Activated T-cell treated with anti-CD3 and anti-CD28 coated beads, Interleukin-2, amount 50 U/mL, for 4 hours (primary cell): ENCODE measurements around the gene HPCAL4. TPM values are rescaled to one million over a fixed set of nuclear protein-coding genes. Genes with fewer than 3 reads are reported as not detected.
A peak's percentile ranks its signal among the peaks of the same experiment; 100 is the strongest.

Experiments
- ATAC-seq, 2 donors: fragments of 200-7000 bp; cut with Tn5 transposase; one replicate each; pipeline ENCODE4 v1.10.0; 2021
- DNase-seq: peaks from one replicate; pipeline ENCODE4 v3.0.0-alpha.2; 2020
- H3K27me3 Mint-ChIP-seq: one replicate; pipeline ENCODE4 v1.8.0; 2021; ENCODE audit warnings: low read depth, mixed read lengths
- H3K36me3 Mint-ChIP-seq: one replicate; pipeline ENCODE4 v1.8.0; 2022; ENCODE audit warnings: mixed read lengths; ENCODE audit not compliant: insufficient read depth
- H3K4me1 Mint-ChIP-seq: one replicate; pipeline ENCODE4 v1.8.0; 2021; ENCODE audit warnings: low read depth, mixed read lengths
- H3K4me3 Mint-ChIP-seq: one replicate; pipeline ENCODE4 v1.8.0; 2021; ENCODE audit warnings: mild to moderate bottlenecking, moderate library complexity, mixed read lengths
- H3K9me3 Mint-ChIP-seq: one replicate; pipeline ENCODE4 v1.8.0; 2021; ENCODE audit warnings: mixed read lengths
- total RNA-seq, 3 donors: library from RNA; stranded (reverse); gene quantifications; one replicate each; pipeline ENCODE4 v1.2.1, GENCODE V29; 2021

HPCAL4 gene
- under 1 TPM; 0.05 to 0.38 (median 0.33) TPM for total RNA-seq

DNA sequence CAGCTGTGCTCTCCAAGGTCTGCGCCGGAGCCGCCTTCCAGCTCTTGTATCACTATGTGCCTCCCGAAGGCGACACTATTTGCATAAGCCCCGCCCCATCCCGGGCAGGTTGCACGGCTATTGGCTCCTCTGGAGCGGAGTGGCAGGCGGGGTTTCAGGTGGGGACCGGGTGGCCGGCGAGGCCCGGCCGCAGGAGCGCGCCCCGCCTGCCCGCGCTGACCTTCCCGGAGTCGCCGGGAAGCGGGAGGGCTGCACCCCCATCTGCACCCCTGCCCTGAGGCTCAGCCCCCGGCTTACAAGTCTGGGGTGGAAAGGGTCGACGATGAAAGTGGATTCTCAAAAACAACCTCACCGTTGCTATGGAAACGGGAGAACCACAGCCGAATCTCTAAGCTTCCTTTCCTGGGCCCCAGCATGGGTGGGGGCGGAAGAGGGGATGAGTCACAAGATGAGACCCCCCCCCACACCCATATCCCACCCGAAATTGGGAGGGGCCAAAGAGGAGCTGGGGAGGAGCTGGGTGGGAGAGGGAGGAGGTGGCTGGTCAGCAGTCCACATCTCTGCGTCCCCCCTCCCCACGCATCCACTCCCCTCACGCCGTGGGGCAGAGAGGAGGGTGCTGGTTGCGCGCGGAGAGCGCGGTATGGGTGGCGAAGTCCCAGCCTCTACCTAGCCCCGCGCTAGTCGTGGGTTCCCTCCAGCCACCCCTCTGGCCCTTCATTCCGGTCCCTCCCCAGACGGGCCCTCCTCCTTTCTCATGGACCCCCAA lies at the start of gene HPCAL4:
HPCAL4 (minus strand) TSS at position 51 of the 769 bp plus-strand sequence. CDS start 6,830 bp downstream, outside the sequence.
- Mint-ChIP-seq H3K4me3 (peak within 1 kb of the TSS; percentile 80), H3K4me1 (peaks cover 42% of the 10 kb centered on the region), H3K27me3 (peaks cover 10% of the 10 kb centered on the region), H3K9me3 (no peaks in the 10 kb centered on the region), H3K36me3 (no peaks in the 10 kb centered on the region)
- peak; percentile 94 to 96 for ATAC-seq
- DNase-seq, result peak; percentile 86

DNA sequence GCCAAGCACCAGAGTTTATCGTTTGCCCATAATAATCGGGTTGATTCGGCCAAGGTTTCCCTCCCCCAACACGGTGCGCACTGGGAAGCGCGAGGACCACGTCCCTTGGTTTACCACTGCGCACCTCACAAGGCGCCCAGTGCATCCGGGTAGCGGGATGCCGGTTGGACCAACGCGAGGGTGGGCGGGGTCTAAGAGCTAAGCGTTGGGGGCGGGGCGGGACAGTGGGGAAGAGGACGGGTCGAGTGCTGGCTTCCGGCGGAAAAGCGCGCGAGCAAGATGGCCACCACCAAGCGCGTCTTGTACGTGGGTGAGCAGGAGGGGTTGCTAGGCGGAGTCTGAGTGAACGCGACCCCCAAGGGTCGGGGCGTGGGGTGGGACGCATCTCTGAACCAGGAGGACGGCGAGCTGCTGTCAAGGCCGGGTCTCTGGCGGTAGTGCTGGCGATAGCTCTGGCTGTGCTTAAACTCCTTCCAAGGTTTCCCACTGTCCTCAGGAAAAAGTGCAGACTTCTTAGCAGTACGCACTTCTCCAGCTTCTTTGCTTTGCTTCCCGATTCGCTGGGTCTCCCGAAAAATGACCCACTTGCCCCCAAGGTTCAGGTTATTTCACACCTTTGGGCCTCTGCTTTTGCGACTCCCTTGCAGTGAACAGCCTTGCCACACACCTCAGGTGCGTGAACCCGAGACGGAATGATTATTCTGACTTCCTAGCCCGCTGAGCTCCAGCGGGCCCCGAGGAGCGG lies 47.6 kb upstream of the HPCAL4 start, which contains the start of gene PPIE:
PPIE (plus strand) TSS at position 261 of the 745 bp plus-strand sequence; CDS start at position 280, 19 bp downstream.
- peak; percentile 96 for DNase-seq
- ATAC-seq, result peak; percentile 99 to 100
- Mint-ChIP-seq H3K4me1 (peaks cover 30% of the 10 kb centered on the region), H3K27me3 (peaks cover 14% of the 10 kb centered on the region), H3K9me3 (no peaks in the 10 kb centered on the region), H3K36me3 (peaks cover 22% of the 10 kb centered on the region), H3K4me3 (peak within 1 kb of the TSS; percentile 96)

DNA sequence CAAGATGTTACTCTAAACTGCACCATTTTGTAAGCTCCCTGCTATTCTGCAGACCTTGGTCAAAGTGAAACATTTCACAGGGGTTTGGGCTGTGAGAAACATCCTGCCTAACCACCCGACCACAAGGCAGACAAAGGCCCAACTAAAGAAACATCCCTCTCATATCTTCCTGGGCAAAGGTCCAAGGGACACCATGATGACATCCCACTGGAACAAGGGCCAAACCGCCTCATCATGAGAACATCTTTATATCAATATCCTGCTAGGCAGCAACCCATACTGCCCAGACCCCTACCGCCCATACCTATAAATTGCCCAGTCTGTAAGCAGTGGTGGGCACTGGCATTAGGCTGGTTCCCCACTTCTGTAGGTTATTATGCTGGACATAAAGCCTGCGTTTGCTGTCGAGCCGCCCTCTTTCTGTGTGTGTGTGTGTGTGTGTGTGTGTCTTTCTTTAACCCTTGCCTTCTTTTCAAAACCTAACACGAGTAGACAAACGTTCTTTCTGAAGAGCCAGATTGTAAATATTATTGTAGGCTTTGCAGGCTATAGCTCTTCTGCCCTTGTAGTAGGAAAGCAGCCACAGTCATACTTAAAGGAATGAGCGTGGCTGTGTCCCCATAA lies 46.4 kb upstream of the HPCAL4 start:
- ATAC-seq (no peak), DNase-seq (no peak)
- Mint-ChIP-seq H3K9me3 (no peaks in the 10 kb centered on the region), H3K4me1 (peaks cover 30% of the 10 kb centered on the region), H3K27me3 (peaks cover 21% of the 10 kb centered on the region), H3K4me3 (no peak overlapping the region), H3K36me3 (peaks cover 17% of the 10 kb centered on the region)

DNA sequence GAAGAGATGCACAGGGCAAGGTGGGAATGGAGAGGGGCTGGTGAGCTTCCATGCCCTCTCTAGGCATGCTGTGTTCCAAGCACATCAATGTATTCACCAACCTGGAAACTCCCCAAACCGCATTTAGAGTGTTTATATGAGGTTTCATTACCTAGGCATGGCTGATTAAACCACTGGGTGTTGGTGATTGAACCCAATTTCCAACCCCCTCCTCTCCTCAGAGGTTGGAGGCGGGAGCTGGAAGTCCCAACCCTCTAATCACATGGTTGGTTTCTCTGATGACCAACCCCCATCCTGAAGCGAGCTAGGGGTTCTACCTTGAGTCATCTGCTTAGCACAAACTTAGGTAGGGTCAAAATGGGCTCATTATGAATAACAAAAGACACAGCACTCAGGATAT lies 44.5 kb upstream of the HPCAL4 start:
- DNase-seq (no peak), ATAC-seq (no peak)
- peaks cover 26% of the 10 kb centered on the region for H3K4me1 Mint-ChIP-seq

DNA sequence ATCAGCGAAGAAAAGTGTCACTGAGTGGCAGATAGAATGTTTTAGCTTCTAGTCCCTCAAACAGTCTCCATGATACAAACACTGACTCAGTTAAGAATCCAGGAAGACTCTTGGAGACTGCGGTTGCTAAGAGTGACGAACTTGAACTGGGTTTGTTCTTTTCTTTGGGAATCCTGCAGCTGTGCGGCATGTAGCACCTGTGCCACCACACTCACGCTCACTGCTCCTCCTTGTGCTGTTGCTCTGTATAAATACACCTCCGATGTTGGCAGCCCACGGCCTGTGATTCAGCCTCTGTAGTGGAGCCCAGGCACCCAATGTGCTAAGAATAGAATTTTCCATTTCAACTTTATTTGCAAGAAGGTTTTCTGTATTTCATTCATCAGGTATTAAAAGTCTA lies 41.9 kb upstream of the HPCAL4 start:
- H3K4me1 Mint-ChIP-seq, result peaks cover 11% of the 10 kb centered on the region
- ATAC-seq (peak in 1 of 2 donors; percentile 37), DNase-seq (no peak)

More for the DNA sequence above, 44.5 kb upstream of the HPCAL4 start:
- peaks cover 21% of the 10 kb centered on the region for H3K27me3 Mint-ChIP-seq
- H3K9me3 Mint-ChIP-seq, result no peaks in the 10 kb centered on the region
- H3K36me3 Mint-ChIP-seq, result peaks cover 4% of the 10 kb centered on the region
- no peak overlapping the region for H3K4me3 Mint-ChIP-seq

GRCh38 chr1:39732730-39733129 lies 41.5 kb upstream of the HPCAL4 start:
- DNase-seq (no peak), ATAC-seq (no peak)
- H3K36me3 Mint-ChIP-seq, result no peaks in the 10 kb centered on the region
- H3K4me3 Mint-ChIP-seq, result no peak overlapping the region
- H3K9me3 Mint-ChIP-seq, result no peaks in the 10 kb centered on the region
- peaks cover 10% of the 10 kb centered on the region for H3K4me1 Mint-ChIP-seq
- H3K27me3 Mint-ChIP-seq, result peaks cover 46% of the 10 kb centered on the region

More for the DNA sequence above, 41.9 kb upstream of the HPCAL4 start:
- no peaks in the 10 kb centered on the region for H3K9me3 Mint-ChIP-seq
- no peak overlapping the region for H3K4me3 Mint-ChIP-seq
- peaks cover 42% of the 10 kb centered on the region for H3K27me3 Mint-ChIP-seq
- no peaks in the 10 kb centered on the region for H3K36me3 Mint-ChIP-seq

GRCh38 chr1:39729842-39730241 lies 38.6 kb upstream of the HPCAL4 start:
- Mint-ChIP-seq H3K4me3 (no peak overlapping the region), H3K27me3 (peaks cover 57% of the 10 kb centered on the region), H3K4me1 (peaks cover 11% of the 10 kb centered on the region), H3K36me3 (no peaks in the 10 kb centered on the region), H3K9me3 (no peaks in the 10 kb centered on the region)
- no peak for DNase-seq
- ATAC-seq, result no peak

GRCh38 chr1:39729030-39729429 lies 37.8 kb upstream of the HPCAL4 start:
- Mint-ChIP-seq H3K4me1 (peaks cover 11% of the 10 kb centered on the region), H3K27me3 (peaks cover 60% of the 10 kb centered on the region), H3K9me3 (no peaks in the 10 kb centered on the region), H3K36me3 (no peaks in the 10 kb centered on the region), H3K4me3 (no peak overlapping the region)
- ATAC-seq (no peak), DNase-seq (no peak)

- Mint-ChIP-seq H3K36me3 (no peaks in the 10 kb centered on the region), H3K27me3 (peaks cover 53% of the 10 kb centered on the region)
- no peak for DNase-seq
These were observed 36.7 kb upstream of the HPCAL4 start for GRCh38 chr1:39727932-39728317.

DNA sequence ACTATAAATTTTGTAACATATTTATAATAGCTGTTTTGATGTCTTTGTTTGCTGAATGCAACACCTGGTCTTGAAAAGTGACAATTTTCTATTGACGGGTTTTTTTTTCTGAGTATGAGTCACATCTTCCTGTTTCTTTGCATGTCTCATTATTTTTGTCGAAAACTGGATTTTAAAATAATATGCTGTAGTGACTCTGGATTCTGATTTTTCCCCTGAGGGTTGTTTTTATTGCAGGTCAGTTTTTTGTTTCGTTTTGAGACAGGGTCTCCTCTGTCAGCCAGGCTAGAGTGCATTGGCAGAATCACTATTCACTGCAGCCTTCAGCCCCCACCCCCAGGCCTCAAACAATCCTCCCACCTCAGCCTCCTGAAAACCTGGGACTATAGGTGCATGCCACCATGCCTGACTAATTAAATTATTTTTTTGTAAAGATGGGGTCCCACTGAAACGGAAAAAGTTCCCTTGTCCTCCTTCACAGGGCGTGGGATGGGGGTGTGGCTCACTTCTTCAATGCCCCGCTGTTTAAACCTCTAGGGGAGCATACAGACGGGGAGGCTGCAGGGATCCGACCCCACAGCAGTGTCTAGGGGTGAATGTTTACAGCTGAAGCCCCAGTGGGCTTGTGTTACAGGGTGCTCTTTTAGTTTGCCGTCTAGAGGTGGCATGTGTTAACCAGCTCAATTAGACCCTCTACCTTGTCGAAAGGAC lies 36.1 kb upstream of the HPCAL4 start:
- no peak overlapping the region for H3K4me3 Mint-ChIP-seq
- no peak for DNase-seq

More at GRCh38 chr1:39727932-39728317, 36.7 kb upstream of the HPCAL4 start:
- Mint-ChIP-seq H3K9me3 (no peaks in the 10 kb centered on the region), H3K4me1 (peaks cover 11% of the 10 kb centered on the region), H3K4me3 (no peak overlapping the region)
- ATAC-seq, result no peak

DNA sequence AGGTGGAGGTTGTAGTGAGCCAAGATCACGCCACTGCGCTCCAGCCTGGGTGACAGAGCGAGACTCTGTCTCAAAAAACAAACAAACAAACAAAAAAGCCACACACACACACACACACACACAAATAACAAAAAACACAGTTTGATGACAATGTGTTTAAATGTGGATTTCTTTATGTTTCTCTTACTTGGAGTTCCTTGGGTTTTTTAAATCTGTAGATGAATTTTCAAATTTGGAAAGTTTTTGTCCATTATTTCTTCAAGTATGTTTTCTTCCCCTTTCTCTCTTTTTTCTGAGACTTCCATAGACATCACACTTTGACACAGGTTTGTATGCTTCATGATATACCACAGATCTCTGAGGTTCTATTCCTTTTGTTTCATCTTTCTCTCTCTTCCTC lies 35.4 kb upstream of the HPCAL4 start:
- no peaks in the 10 kb centered on the region for H3K36me3 Mint-ChIP-seq
- no peaks in the 10 kb centered on the region for H3K9me3 Mint-ChIP-seq
- DNase-seq, result no peak
- ATAC-seq, result no peak
- H3K4me1 Mint-ChIP-seq, result peaks cover 11% of the 10 kb centered on the region
- H3K4me3 Mint-ChIP-seq, result no peak overlapping the region
- peaks cover 53% of the 10 kb centered on the region for H3K27me3 Mint-ChIP-seq

More for the DNA sequence above, 36.1 kb upstream of the HPCAL4 start:
- peaks cover 53% of the 10 kb centered on the region for H3K27me3 Mint-ChIP-seq
- ATAC-seq, result no peak
- H3K4me1 Mint-ChIP-seq, result peaks cover 11% of the 10 kb centered on the region
- H3K9me3 Mint-ChIP-seq, result no peaks in the 10 kb centered on the region
- no peaks in the 10 kb centered on the region for H3K36me3 Mint-ChIP-seq

DNA sequence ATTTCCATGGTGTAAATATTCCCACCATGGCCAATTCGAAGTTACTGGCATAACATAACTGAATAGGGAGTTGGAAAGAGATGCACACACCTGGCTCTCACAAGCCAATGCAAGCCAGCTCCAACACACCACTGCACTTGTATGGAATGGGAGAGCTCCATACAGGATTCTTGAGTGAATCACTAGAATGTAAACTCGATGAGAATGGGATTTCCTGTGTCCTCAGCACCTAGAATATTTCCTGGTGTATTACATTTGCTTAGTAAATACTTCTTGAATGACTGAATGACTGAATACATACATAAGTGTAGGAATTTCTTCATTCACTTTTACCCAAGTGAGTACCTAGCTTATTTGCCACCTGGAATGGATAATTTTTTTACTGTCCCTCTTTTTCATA lies 31.3 kb upstream of the HPCAL4 start:
- no peaks in the 10 kb centered on the region for H3K36me3 Mint-ChIP-seq
- H3K9me3 Mint-ChIP-seq, result no peaks in the 10 kb centered on the region
- no peak for ATAC-seq
- H3K27me3 Mint-ChIP-seq, result peaks cover 33% of the 10 kb centered on the region
- peaks cover 4% of the 10 kb centered on the region for H3K4me1 Mint-ChIP-seq
- DNase-seq, result no peak
- H3K4me3 Mint-ChIP-seq, result no peak overlapping the region

- Mint-ChIP-seq H3K9me3 (no peaks in the 10 kb centered on the region), H3K36me3 (no peaks in the 10 kb centered on the region), H3K27me3 (peaks cover 32% of the 10 kb centered on the region), H3K4me3 (no peak overlapping the region), H3K4me1 (no peaks in the 10 kb centered on the region)
- no peak for DNase-seq
- no peak for ATAC-seq
These were observed 30.4 kb upstream of the HPCAL4 start for GRCh38 chr1:39721664-39722063.
